HepG2 (cell line): Measurements from ENCODE around the gene AGXT. TPM values are rescaled to one million over a fixed set of nuclear protein-coding genes. Genes with fewer than 3 reads are reported as not detected.

Experiments
- CEBPZ ChIP-seq: IDR thresholded peaks from 2 replicates; pipeline ENCODE4 v1.6.1; 2012; ENCODE audit warnings: low read length, improper control_type of control experiment
- CREBL2 ChIP-seq: sonication (generic); formaldehyde crosslinking; IDR thresholded peaks from 2 replicates; pipeline ENCODE4 v1.8.1; 2023; ENCODE audit warnings: missing genetic modification reagents, mild to moderate bottlenecking, borderline replicate concordance
- HNRNPL ChIP-seq: fragments of 200-400 bp; formaldehyde crosslinking; IDR thresholded peaks from 2 replicates; pipeline ENCODE4 v1.6.1; 2017; ENCODE audit warnings: mild to moderate bottlenecking, low read depth, low read length
- PAF1 ChIP-seq: IDR thresholded peaks from 2 replicates; pipeline ENCODE4 v1.6.1; 2016; ENCODE audit warnings: missing genetic modification reagents, missing compliant biosample characterization
- POLR2AphosphoS5 ChIP-seq: IDR thresholded peaks from 2 replicates; pipeline ENCODE4 v1.6.1; 2012; ENCODE audit warnings: low read depth, low read length
- RNF219 ChIP-seq: sonication (generic); formaldehyde crosslinking; IDR thresholded peaks from 2 replicates; pipeline ENCODE4 v1.5.0; 2020; ENCODE audit warnings: mild to moderate bottlenecking, missing genetic modification reagents
- THAP7 ChIP-seq: sonication (generic); formaldehyde crosslinking; IDR thresholded peaks from 2 replicates; pipeline ENCODE4 v1.8.1; 2023; ENCODE audit warnings: mild to moderate bottlenecking, missing genetic modification reagents
- ZFP36L2 ChIP-seq: sonication (generic); formaldehyde crosslinking; IDR thresholded peaks from 2 replicates; pipeline ENCODE4 v1.4.0; 2020; ENCODE audit warnings: missing genetic modification reagents
- ZNF614 ChIP-seq: IDR thresholded peaks from 2 replicates; pipeline ENCODE4 v1.6.1; 2018; ENCODE audit warnings: missing biosample characterization, missing genetic modification reagents, inconsistent platforms, borderline replicate concordance
- ZNF687 ChIP-seq: sonication (generic); formaldehyde crosslinking; IDR thresholded peaks from 2 replicates; pipeline ENCODE4 v1.5.1; 2020; ENCODE audit warnings: mild to moderate bottlenecking, missing genetic modification reagents, moderate library complexity
- polyA plus RNA-seq, 8 experiments: library from polyadenylated mRNA; depleted of rRNA in 3 of 8; stranded (reverse) in 7 of 8; unstranded in 1 of 8; fragments of >200 nt; fragmentation: Illumina TruSeq in 4 of 8; extraction: Trizol in 4 of 8; gene quantifications; 2 replicates each; pipeline versions ENCODE4 v1.2.1 to v1.2.3, GENCODE V29; 2011 to 2016; ENCODE audit warnings: low read depth in 4 of 8, missing spikeins in 1 of 8, mixed read lengths in 1 of 8; ENCODE audit not compliant: insufficient read depth in 1 of 8
- total RNA-seq, 5 experiments: library from RNA; depleted of rRNA; stranded (reverse); fragments of >200 nt; fragmentation: Illumina TruSeq; extraction: Trizol; gene quantifications; 2 replicates each; pipeline ENCODE4 v1.2.3, GENCODE V29; 2016; ENCODE audit warnings: low read depth in 1 of 5

AGXT gene
- total and polyA plus RNA-seq, 2 of the 13 experiments (the other 11 are each of a cell fraction or from before 2014, with no cell fraction given), result 41.9 to 96.1 TPM

- TF ChIP-seq THAP7 (CRISPR knock-in tag), result no peak
- no peak for TF ChIP-seq RNF219
- TF ChIP-seq CREBL2, result no peak
- TF ChIP-seq CEBPZ, result no peak
- TF ChIP-seq PAF1 (CRISPR knock-in tag), result no peak
- TF ChIP-seq ZNF614 (CRISPR knock-in tag), result no peak
- TF ChIP-seq POLR2AphosphoS5, result no peak
- no peak for TF ChIP-seq ZFP36L2 (CRISPR knock-in tag)
- 0 out of 2 replicates have a peak, but pooled peaks have one; percentile 35 for TF ChIP-seq ZNF687 (CRISPR knock-in tag)
- TF ChIP-seq HNRNPL, result peak; percentile 75; the same call in 1 of the 2 replicates
These were observed 33.5 kb downstream of the AGXT start (continued) for GRCh38 chr2:240901986-240902614.
